Ecto neural progenitor cell (in vitro differentiated cells): ENCODE measurements around the gene RHOXF1.
"Not testable (repeated sequence)": the region's sequence is repeated elsewhere in the genome, so short reads cannot be mapped to it uniquely, and the experiment has no call there.

Experiments used
- DNase-seq: peaks from one replicate; pipeline ENCODE4 v3.0.0-alpha.2; 2018; ENCODE audit warnings: low spot score

RHOXF1 gene

GRCh38 chrX:120115438-120115963 lies at the start of gene RHOXF1:
Gene RHOXF1, minus strand, starts transcription at chrX:120115913. Its CDS starts 51 bp downstream, at chrX:120115862.
- DNase-seq = no peak

GRCh38 chrX:120159086-120159485 lies 43.4 kb upstream of the RHOXF1 start:
- not testable (repeated sequence) for DNase-seq

- not testable (repeated sequence) for DNase-seq
Measured at GRCh38 chrX:120158313-120158712, 42.6 kb upstream of the RHOXF1 start, which contains the start of gene RHOXF2. Gene RHOXF2, plus strand, starts transcription at chrX:120158613. Its CDS starts 138 bp downstream, at chrX:120158751.

GRCh38 chrX:120150109-120150744 lies 34.5 kb upstream of the RHOXF1 start:
- not testable (repeated sequence) for DNase-seq

- no peak for DNase-seq
Measured at GRCh38 chrX:120147537-120147936, 31.8 kb upstream of the RHOXF1 start.

- not testable (repeated sequence) for DNase-seq
Measured at GRCh38 chrX:120146323-120146722, 30.6 kb upstream of the RHOXF1 start.

- DNase-seq = no peak
Measured at GRCh38 chrX:120145295-120145925, 29.7 kb upstream of the RHOXF1 start.

GRCh38 chrX:120144178-120144844 lies 28.6 kb upstream of the RHOXF1 start:
- no peak for DNase-seq

- no peak for DNase-seq
Measured at GRCh38 chrX:120140293-120140981, 24.7 kb upstream of the RHOXF1 start.

GRCh38 chrX:120137439-120137838 lies 21.7 kb upstream of the RHOXF1 start:
- DNase-seq = no peak

- no peak for DNase-seq
Measured at GRCh38 chrX:120136840-120137239, 21.1 kb upstream of the RHOXF1 start.

GRCh38 chrX:120136128-120136527 lies 20.4 kb upstream of the RHOXF1 start:
- no peak for DNase-seq

GRCh38 chrX:120128306-120128846 lies 12.7 kb upstream of the RHOXF1 start:
- not testable (repeated sequence) for DNase-seq

GRCh38 chrX:120125444-120125843 lies 9.7 kb upstream of the RHOXF1 start:
- no peak for DNase-seq

- no peak for DNase-seq
Measured at GRCh38 chrX:120120223-120120622, 4.5 kb upstream of the RHOXF1 start.

- no peak for DNase-seq
Measured at GRCh38 chrX:120111611-120112010, 4.1 kb downstream of the RHOXF1 start.

GRCh38 chrX:120109378-120109777 lies 6.3 kb downstream of the RHOXF1 start:
- DNase-seq = no peak

GRCh38 chrX:120104707-120105106 lies 11.0 kb downstream of the RHOXF1 start:
- DNase-seq = not testable (repeated sequence)

- not testable (repeated sequence) for DNase-seq
Measured at GRCh38 chrX:120101057-120101456, 14.7 kb downstream of the RHOXF1 start.

- DNase-seq = no peak
Measured at GRCh38 chrX:120090208-120090607, 25.5 kb downstream of the RHOXF1 start.

- no peak for DNase-seq
Measured at GRCh38 chrX:120087289-120088017, 28.3 kb downstream of the RHOXF1 start.
